ENCODE results near the gene OR5H2. TPM values are rescaled to one million over a fixed set of nuclear protein-coding genes. Genes with fewer than 3 reads are reported as not detected.
"Not testable (repeated sequence)": the region's sequence is repeated elsewhere in the genome, so short reads cannot be mapped to it uniquely, and the experiment has no call there.

Gene OR5H2
- total and polyA plus RNA-seq, 12 donors = not detected

GRCh38 chr3:98243843-98244242, 38.5 kb upstream of the OR5H2 start:
- 54 to 70% (median 58%) methylated on average over 7 of the region's 7 CpGs for WGBS, 4 donors
- no peaks in the 10 kb centered on the region for H3K36me3 ChIP-seq (replicated peaks in 1 of 2)
- no peak overlapping the region for H3K27ac ChIP-seq
- H3K4me3 ChIP-seq = no peak overlapping the region
- intact Hi-C loops (cut with DNase I) = no loop called here
- H3K9me3 ChIP-seq (replicated peaks in 1 of 3) = no peaks in the 10 kb centered on the region
- H3K27me3 ChIP-seq = no peaks in the 10 kb centered on the region
- no peaks in the 10 kb centered on the region for H3K4me1 ChIP-seq (replicated peaks in 1 of 2)
- TF ChIP-seq CTCF (IDR thresholded peaks at IDR 0.05) (no peak), POLR2A (IDR thresholded peaks at IDR 0.05) (no peak)
- no peak for DNase-seq

- intact Hi-C loops (cut with DNase I) = no loop called here
- Histone ChIP-seq H3K4me3 (no peak overlapping the region), H3K4me1 (replicated peaks in 1 of 2) (no peaks in the 10 kb centered on the region), H3K27ac (no peak overlapping the region), H3K9me3 (replicated peaks in 1 of 3) (no peaks in the 10 kb centered on the region), H3K27me3 (no peaks in the 10 kb centered on the region), H3K36me3 (replicated peaks in 1 of 2) (no peaks in the 10 kb centered on the region)
- 84 to 91% (median 87%) methylated on average over 10 of the region's 10 CpGs for WGBS, 4 donors
- no peak for TF ChIP-seq POLR2A (IDR thresholded peaks at IDR 0.05)
- TF ChIP-seq CTCF (IDR thresholded peaks at IDR 0.05) = no peak
- no peak for DNase-seq
Measured at GRCh38 chr3:98246142-98246541, 36.2 kb upstream of the OR5H2 start.

DNA sequence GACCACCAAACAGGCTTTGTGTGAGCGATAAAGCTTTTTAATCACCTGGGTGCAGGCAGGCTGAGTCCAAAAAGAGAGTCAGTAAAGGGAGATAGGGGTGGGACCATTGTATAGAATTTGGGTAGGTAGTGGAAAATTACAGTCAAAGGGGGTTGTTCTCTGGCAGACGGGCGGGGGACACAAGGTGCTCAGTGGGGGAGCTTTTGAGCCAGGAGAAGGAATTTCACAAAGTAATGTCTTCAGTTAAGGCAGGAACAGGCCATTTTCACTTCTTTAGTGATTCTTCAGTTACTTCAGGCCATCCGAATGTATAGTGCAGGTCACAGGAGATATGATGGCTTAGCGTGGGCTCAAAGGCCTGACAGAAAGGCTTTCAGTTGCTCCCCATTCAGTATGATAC, 26.3 kb upstream of the OR5H2 start:
- H3K27ac ChIP-seq; H3K27me3 ChIP-seq; DNase-seq; H3K9me3 ChIP-seq (replicated peaks in 1 of 3); H3K4me3 ChIP-seq; H3K4me1 ChIP-seq (replicated peaks in 1 of 2); H3K36me3 ChIP-seq (replicated peaks in 1 of 2); intact Hi-C loops (cut with DNase I): not testable (repeated sequence)
- WGBS, 4 donors = 49 to 69% (median 62%) methylated on average over 5 of the region's 5 CpGs

GRCh38 chr3:98259707-98260106, 22.6 kb upstream of the OR5H2 start:
- TF ChIP-seq POLR2A (IDR thresholded peaks at IDR 0.05) (no peak), CTCF (IDR thresholded peaks at IDR 0.05) (no peak)
- Histone ChIP-seq H3K4me1 (replicated peaks in 1 of 2) (no peaks in the 10 kb centered on the region), H3K4me3 (no peak overlapping the region), H3K9me3 (replicated peaks in 1 of 3) (no peaks in the 10 kb centered on the region), H3K27ac (no peak overlapping the region), H3K36me3 (replicated peaks in 1 of 2) (no peaks in the 10 kb centered on the region), H3K27me3 (no peaks in the 10 kb centered on the region)
- no peak for DNase-seq
- WGBS, 4 donors = 46 to 84% (median 65%) methylated on average over 2 of the region's 2 CpGs
- intact Hi-C loops (cut with DNase I) = no loop called here

GRCh38 chr3:98262046-98262445, 20.3 kb upstream of the OR5H2 start:
- no peak for TF ChIP-seq POLR2A (IDR thresholded peaks at IDR 0.05)
- no peak for TF ChIP-seq CTCF (IDR thresholded peaks at IDR 0.05)
- Histone ChIP-seq H3K27ac (no peak overlapping the region), H3K4me3 (no peak overlapping the region), H3K36me3 (replicated peaks in 1 of 2) (no peaks in the 10 kb centered on the region), H3K4me1 (replicated peaks in 1 of 2) (no peaks in the 10 kb centered on the region), H3K27me3 (no peaks in the 10 kb centered on the region), H3K9me3 (replicated peaks in 1 of 3) (no peaks in the 10 kb centered on the region)
- intact Hi-C loops (cut with DNase I) = no loop called here
- DNase-seq = no peak
- 67 to 75% (median 71%) methylated on average over 2 of the region's 2 CpGs for WGBS, 4 donors

Data from adrenal gland (tissue), 12 donors.